Stomach (tissue), 4 donors: Measurements from ENCODE around the gene HAND1.

Experiments used
- CTCF ChIP-seq, 7 experiments: fragments of 450-650 bp in 4 of 7; fragments of 200-600 bp in 3 of 7; sonication (generic) in 3 of 7; IDR thresholded peaks; one replicate each; pipeline ENCODE4 v1.5.1; 2016 to 2019; ENCODE audit warnings: antibody characterized with exemption in 7 of 7, control low read depth in 2 of 7, mild to moderate bottlenecking in 1 of 7
- EP300 ChIP-seq: sonication (generic); formaldehyde crosslinking; IDR thresholded peaks from one replicate; pipeline ENCODE4 v1.6.1; 2017; ENCODE audit warnings: antibody characterized with exemption
- POLR2A ChIP-seq, 4 donors: fragments of 450-650 bp; IDR thresholded peaks; one replicate each; pipeline ENCODE4 v1.6.1; 2016; ENCODE audit warnings: antibody characterized with exemption in 4 of 4, control low read depth in 2 of 4, mild to moderate bottlenecking in 1 of 4, moderate library complexity in 1 of 4
- POLR2AphosphoS5 ChIP-seq, 3 donors: sonication (generic); formaldehyde crosslinking; IDR thresholded peaks; one replicate each; pipeline ENCODE4 v1.6.1; 2016; ENCODE audit warnings: antibody characterized with exemption in 3 of 3

GRCh38 chr5:154470947-154471870, 6.8 kb downstream of the HAND1 start:
- TF ChIP-seq CTCF (IDR thresholded peaks at IDR 0.05), result no peak
- no peak for TF ChIP-seq POLR2A (IDR thresholded peaks at IDR 0.05)
- TF ChIP-seq EP300, result no peak
- TF ChIP-seq POLR2AphosphoS5 (IDR thresholded peaks at IDR 0.05), result no peak
